DND-41 (cell line): ENCODE measurements around the gene PXT1.

Experiments
- ATAC-seq: fragments of 200-7000 bp; cut with Tn5 transposase; 3 replicates; pipeline ENCODE4 v1.9.1; 2021; ENCODE audit warnings: low read depth; ENCODE audit not compliant: insufficient read depth
- DNase-seq: peaks from one replicate; pipeline ENCODE4 v3.0.0-alpha.2; 2020
- H2AFZ ChIP-seq: 2 replicates; pipeline ENCODE4 v1.6.0; 2012; ENCODE audit warnings: low read depth, low read length
- H3K27ac ChIP-seq: 2 replicates; pipeline ENCODE4 v1.5.1; 2012; ENCODE audit warnings: low read length, inconsistent platforms
- H3K27me3 ChIP-seq: fragments of 200-600 bp; sonication (generic); 2 replicates; pipeline ENCODE4 v1.6.0; 2012; ENCODE audit warnings: low read length, mild to moderate bottlenecking, inconsistent platforms; ENCODE audit not compliant: insufficient read depth, poor library complexity
- H3K36me3 ChIP-seq: 2 replicates; pipeline ENCODE4 v1.5.1; 2012; ENCODE audit warnings: low read length, inconsistent platforms; ENCODE audit not compliant: insufficient read depth
- H3K4me1 ChIP-seq: 2 replicates; pipeline ENCODE4 v1.5.1; 2012; ENCODE audit warnings: mild to moderate bottlenecking, low read length; ENCODE audit not compliant: insufficient read depth
- H3K4me2 ChIP-seq: 2 replicates; pipeline ENCODE4 v1.6.0; 2012; ENCODE audit warnings: mild to moderate bottlenecking, moderate library complexity, low read length, inconsistent platforms; ENCODE audit not compliant: insufficient read depth
- H3K4me3 ChIP-seq, 2 experiments: fragments of 200-600 bp in 1 of 2; shearing (Covaris generic) in 1 of 2; 2 replicates each; pipeline ENCODE4 v1.5.1; 2012 to 2016; ENCODE audit warnings: inconsistent platforms in 2 of 2, low read length in 2 of 2, mild to moderate bottlenecking in 2 of 2, low read depth in 1 of 2, moderate library complexity in 1 of 2
- H3K79me2 ChIP-seq: 2 replicates; pipeline ENCODE4 v1.6.0; 2012; ENCODE audit warnings: low read length, inconsistent platforms; ENCODE audit not compliant: insufficient read depth
- H3K9ac ChIP-seq: 2 replicates; pipeline ENCODE4 v1.6.0; 2012; ENCODE audit warnings: low read depth, mild to moderate bottlenecking, inconsistent platforms, low read length, moderate library complexity
- H3K9me3 ChIP-seq: 2 replicates; pipeline ENCODE4 v1.5.1; 2012; ENCODE audit warnings: low read length, moderate library complexity, mild to moderate bottlenecking, inconsistent platforms; ENCODE audit not compliant: insufficient read depth, severe bottlenecking
- H4K20me1 ChIP-seq: 2 replicates; pipeline ENCODE4 v1.6.0; 2012; ENCODE audit warnings: low read length; ENCODE audit not compliant: insufficient read depth
- EZH2 ChIP-seq: IDR thresholded peaks from 3 replicates; pipeline ENCODE4 v1.6.1; 2012; ENCODE audit warnings: borderline replicate concordance, low read depth, mild to moderate bottlenecking, moderate library complexity, low read length, inconsistent platforms; ENCODE audit not compliant: severe bottlenecking
- TF ChIP-seq, protein P1 (sequence below): IDR thresholded peaks from 2 replicates; pipeline ENCODE4 v1.5.1; 2012; ENCODE audit warnings: borderline replicate concordance, low read length, moderate library complexity, mild to moderate bottlenecking; ENCODE audit not compliant: poor library complexity, severe bottlenecking; ENCODE audit errors: extremely low read depth

PXT1 gene

DNA sequence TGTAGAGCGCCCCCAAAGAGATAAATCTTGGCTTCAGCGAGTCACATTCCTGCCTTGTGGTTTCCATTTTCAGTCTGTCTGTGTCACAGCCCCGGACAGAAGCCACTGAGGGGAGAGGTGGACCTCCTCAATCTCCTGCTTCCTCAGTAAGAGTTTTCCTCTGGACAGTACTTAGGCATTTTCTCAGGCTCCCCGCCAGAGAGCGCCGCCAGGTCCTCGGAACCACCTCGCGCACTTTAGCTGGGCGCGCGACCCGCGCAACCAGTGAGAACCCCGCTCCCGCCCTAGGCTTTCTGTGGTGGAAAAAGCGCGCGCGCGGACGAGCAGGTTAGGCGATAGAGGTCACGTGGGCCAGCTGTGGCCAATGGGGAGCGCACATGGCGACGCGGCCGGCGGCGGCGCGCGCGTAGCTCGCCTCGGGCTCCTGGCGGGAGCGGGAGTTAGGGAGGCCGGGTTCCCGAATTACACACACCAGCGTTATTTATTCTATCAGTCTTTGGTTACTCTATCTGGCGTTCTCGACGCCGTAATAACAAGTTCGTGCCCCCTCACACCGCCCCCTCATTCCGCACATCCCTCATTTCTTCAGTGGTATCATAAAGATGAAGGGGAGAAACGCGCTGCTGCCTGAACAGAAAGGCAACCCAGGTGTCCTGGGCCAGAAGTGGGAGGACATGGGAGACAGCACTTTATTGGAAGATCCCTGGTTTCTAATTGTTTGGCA is 19.4 kb downstream of the PXT1 start:
- Histone ChIP-seq H3K36me3 (no peaks in the 10 kb centered on the region), H3K9me3 (no peaks in the 10 kb centered on the region), H3K4me1 (peaks cover 17% of the 10 kb centered on the region), H2AFZ (peak overlapping the region; percentile 89), H3K27ac (peak overlapping the region; percentile 90), H3K4me2 (peak overlapping the region; percentile 75), H4K20me1 (no peaks in the 10 kb centered on the region), H3K9ac (peak overlapping the region; percentile 66), H3K79me2 (no peaks in the 10 kb centered on the region), H3K4me3 (peak overlapping the region; percentile 22 to 58), H3K27me3 (no peaks in the 10 kb centered on the region)
- TF ChIP-seq EZH2: no peak
- TF ChIP-seq, protein P1, sequence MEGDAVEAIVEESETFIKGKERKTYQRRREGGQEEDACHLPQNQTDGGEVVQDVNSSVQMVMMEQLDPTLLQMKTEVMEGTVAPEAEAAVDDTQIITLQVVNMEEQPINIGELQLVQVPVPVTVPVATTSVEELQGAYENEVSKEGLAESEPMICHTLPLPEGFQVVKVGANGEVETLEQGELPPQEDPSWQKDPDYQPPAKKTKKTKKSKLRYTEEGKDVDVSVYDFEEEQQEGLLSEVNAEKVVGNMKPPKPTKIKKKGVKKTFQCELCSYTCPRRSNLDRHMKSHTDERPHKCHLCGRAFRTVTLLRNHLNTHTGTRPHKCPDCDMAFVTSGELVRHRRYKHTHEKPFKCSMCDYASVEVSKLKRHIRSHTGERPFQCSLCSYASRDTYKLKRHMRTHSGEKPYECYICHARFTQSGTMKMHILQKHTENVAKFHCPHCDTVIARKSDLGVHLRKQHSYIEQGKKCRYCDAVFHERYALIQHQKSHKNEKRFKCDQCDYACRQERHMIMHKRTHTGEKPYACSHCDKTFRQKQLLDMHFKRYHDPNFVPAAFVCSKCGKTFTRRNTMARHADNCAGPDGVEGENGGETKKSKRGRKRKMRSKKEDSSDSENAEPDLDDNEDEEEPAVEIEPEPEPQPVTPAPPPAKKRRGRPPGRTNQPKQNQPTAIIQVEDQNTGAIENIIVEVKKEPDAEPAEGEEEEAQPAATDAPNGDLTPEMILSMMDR: peak; percentile 77
- peak; percentile 99 for DNase-seq
- peak; percentile 93 for ATAC-seq

DNA sequence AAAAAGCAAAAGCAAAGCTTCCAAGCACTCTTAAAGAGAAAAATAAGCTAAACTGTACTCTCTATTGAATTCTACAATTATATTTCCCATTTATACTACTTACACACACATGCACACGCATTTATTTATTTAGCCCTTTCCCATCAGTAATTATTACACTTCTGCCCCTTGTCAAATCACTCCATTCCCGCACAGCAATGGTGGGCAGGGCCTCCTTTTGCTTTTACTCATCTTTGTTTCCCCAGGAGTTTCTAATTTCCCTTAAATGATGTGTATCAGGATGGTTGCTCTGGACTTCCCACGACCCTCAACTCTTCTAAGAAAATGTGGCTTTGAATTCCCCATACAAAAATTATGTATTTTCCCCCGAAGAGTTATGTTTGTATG is 19.9 kb downstream of the PXT1 start:
- TF ChIP-seq, protein P1: no peak
- no peak for TF ChIP-seq EZH2

DNA sequence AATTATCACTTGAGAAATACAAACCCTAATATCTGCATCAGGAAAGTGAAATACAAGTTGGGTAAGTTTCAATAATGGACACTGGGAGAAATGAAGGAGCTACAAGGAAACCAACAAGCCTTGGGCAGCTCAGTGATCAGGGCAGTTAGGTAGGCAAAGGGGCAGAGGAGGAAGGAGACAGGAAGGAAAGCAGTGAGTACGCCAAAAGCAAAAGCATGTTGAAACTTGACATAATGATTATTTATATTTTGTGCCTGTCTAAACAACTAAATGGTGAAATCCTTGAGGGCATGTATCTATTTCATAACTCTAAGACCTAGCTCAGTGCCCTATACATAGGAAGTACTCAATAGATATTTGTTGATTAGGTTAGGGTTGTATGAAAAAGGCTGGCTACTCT is 23.3 kb downstream of the PXT1 start:
- no peak for TF ChIP-seq EZH2
- TF ChIP-seq, protein P1: no peak
- H3K4me3 ChIP-seq: no peak overlapping the region
- no peaks in the 10 kb centered on the region for H3K9me3 ChIP-seq
- no peak for DNase-seq
- peaks cover 17% of the 10 kb centered on the region for H3K4me1 ChIP-seq
- H3K27me3 ChIP-seq: no peaks in the 10 kb centered on the region
- no peaks in the 10 kb centered on the region for H4K20me1 ChIP-seq
- H3K36me3 ChIP-seq: no peaks in the 10 kb centered on the region
- H3K79me2 ChIP-seq: no peaks in the 10 kb centered on the region
- ATAC-seq: no peak
- H3K27ac ChIP-seq: no peak overlapping the region
- H2AFZ ChIP-seq: no peak overlapping the region
- no peak overlapping the region for H3K4me2 ChIP-seq
- H3K9ac ChIP-seq: no peak overlapping the region

More for the DNA sequence above, 19.9 kb downstream of the PXT1 start:
- Histone ChIP-seq H3K9me3 (no peaks in the 10 kb centered on the region), H3K27ac (peak overlapping the region; percentile 90), H4K20me1 (no peaks in the 10 kb centered on the region), H3K4me1 (peaks cover 17% of the 10 kb centered on the region), H3K9ac (peak overlapping the region; percentile 66), H3K4me2 (peak overlapping the region; percentile 75), H3K79me2 (no peaks in the 10 kb centered on the region), H3K27me3 (no peaks in the 10 kb centered on the region), H2AFZ (peak overlapping the region; percentile 89), H3K4me3 (peak overlapping the region; percentile 22 to 58; a peak in 3 of 4 replicates), H3K36me3 (no peaks in the 10 kb centered on the region)
- DNase-seq: no peak
- peak; percentile 10 for ATAC-seq
